ENCODE measurements around the gene DNAJC18. TPM values are rescaled to one million over a fixed set of nuclear protein-coding genes. Genes with fewer than 3 reads are reported as not detected.

Gene DNAJC18
- total RNA-seq, 2 experiments from 2014 or later: 54.1 to 56.0 TPM

DNA sequence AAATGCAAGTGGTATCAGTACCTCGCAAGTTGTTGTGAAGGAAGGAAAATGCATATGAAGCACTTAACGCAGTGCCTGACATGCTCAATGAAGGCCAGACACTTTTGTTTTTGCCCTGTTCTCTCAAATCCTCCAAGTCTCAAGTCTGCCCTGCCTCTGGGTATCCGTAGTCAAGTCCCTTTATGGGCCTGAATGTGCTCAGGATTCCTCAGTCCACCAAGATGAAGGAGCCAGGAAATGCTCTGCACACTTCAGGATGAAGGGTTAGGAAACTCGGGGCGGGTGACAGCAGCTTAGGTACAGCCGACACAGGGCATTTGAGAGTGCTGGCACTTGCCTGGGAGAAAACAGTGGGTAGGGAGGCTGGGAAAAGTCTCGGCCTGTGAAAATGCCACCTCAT is 21.9 kb upstream of the DNAJC18 start:
- CTCF ChIA-PET: interaction anchor here (1.1 to 2.7 kb wide), 3 partner anchors 12 to 39 kb away, joined by 3 to 10 read pairs (median 3); no protein-coding TSS in a partner anchor
- H3K27ac Mint-ChIP-seq: peak overlapping the region; percentile 97

DNA sequence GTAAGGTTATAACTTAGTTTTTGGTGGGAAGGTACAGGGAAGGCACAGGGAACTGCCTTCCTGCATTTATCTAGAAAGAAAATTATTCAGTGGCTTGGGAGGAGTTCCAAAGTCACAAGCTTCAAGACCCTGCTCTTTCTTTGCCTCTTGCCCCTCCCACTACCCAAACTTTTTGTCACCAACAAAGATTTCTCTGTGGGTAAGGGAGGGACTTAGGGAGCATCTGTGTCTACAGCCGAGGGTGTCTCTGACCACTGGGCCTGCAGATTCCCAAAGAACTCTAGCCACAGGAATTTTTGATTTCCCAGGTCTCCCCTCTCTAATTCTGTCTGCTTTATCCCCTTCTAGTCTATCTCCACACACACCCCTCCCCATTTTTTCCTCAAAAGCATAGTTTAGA is 21.1 kb upstream of the DNAJC18 start:
- peaks cover 53% of the 10 kb centered on the region for H3K4me1 Mint-ChIP-seq (ENCODE audit: low read depth)
- H3K9me3 Mint-ChIP-seq: no peaks in the 10 kb centered on the region
- H3K27ac Mint-ChIP-seq: peak overlapping the region; percentile 97
- ChIA-PET CTCF (interaction anchor here (0.9 to 4.9 kb wide), 8 partner anchors 12 to 51 kb away, joined by 3 to 29 read pairs (median 8); partner anchors contain the start of genes DNAJC18 and STING1), POLR2A (interaction anchor here (0.7 to 4.1 kb wide), 10 partner anchors 11 to 46 kb away, joined by 3 to 52 read pairs (median 19); partner anchors contain the start of genes DNAJC18, SMIM33 and STING1)
- no peaks in the 10 kb centered on the region for H3K36me3 Mint-ChIP-seq
- no peaks in the 10 kb centered on the region for H3K27me3 Mint-ChIP-seq
- H3K4me3 Mint-ChIP-seq: peak overlapping the region; percentile 22
- intact Hi-C loops (cut with micrococcal nuclease): no loop called here
- DNase-seq: no peak

More for the DNA sequence above, 21.9 kb upstream of the DNAJC18 start:
- H3K9me3 Mint-ChIP-seq: no peaks in the 10 kb centered on the region
- intact Hi-C loops (cut with micrococcal nuclease): no loop called here
- no peak for DNase-seq
- POLR2A ChIA-PET: interaction anchor here (1.3 to 4.1 kb wide), 4 partner anchors 10 to 24 kb away, joined by 4 to 37 read pairs (median 8); partner anchors contain the start of genes DNAJC18, SMIM33 and STING1
- H3K36me3 Mint-ChIP-seq: no peaks in the 10 kb centered on the region
- H3K27me3 Mint-ChIP-seq: no peaks in the 10 kb centered on the region
- H3K4me3 Mint-ChIP-seq: no peak overlapping the region
- peaks cover 52% of the 10 kb centered on the region for H3K4me1 Mint-ChIP-seq (ENCODE audit: low read depth)

DNA sequence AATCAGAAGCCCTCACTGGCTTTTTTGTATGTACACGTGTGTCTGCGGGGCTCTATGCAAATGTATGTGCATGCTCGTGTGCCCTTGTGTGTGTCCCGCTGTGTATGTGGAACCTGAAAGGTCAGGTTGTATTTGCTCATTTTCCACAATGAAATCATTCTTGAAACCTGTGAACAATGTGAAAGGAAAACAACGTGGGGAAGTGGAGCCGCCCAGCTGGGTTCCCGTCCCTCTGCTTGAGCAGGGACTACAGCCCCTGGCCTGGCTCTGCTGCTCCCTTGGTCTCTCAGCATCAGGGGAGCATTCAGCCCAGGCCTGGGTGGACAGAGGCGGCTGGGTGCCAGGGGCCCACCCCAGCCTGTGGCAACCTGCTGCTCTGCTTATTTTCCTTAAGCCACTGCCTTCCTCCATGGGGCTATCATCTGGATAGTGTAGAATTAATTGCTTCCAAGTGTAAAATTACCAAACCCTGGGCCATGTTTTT is 20.2 kb upstream of the DNAJC18 start:
- intact Hi-C loops (cut with micrococcal nuclease): loop anchor here (1.0 to 2.0 kb wide), 6 partner anchors 9 to 44 kb away; partner anchors contain the start of gene STING1
- Mint-ChIP-seq H3K4me3 (peak overlapping the region; percentile 56), H3K27ac (peak overlapping the region; percentile 97), H3K36me3 (no peaks in the 10 kb centered on the region), H3K4me1 (ENCODE audit: low read depth) (peaks cover 58% of the 10 kb centered on the region), H3K27me3 (no peaks in the 10 kb centered on the region), H3K9me3 (no peaks in the 10 kb centered on the region)
- DNase-seq: peak; percentile 81
- CTCF ChIA-PET: interaction anchor here (0.9 to 4.9 kb wide), 11 partner anchors 11 to 52 kb away, joined by 3 to 29 read pairs (median 6); partner anchors contain the start of genes DNAJC18, SMIM33 and STING1
- POLR2A ChIA-PET: interaction anchor here (0.7 to 4.1 kb wide), 13 partner anchors 11 to 45 kb away, joined by 3 to 52 read pairs (median 8); partner anchors contain the start of genes DNAJC18, SMIM33 and STING1

DNA sequence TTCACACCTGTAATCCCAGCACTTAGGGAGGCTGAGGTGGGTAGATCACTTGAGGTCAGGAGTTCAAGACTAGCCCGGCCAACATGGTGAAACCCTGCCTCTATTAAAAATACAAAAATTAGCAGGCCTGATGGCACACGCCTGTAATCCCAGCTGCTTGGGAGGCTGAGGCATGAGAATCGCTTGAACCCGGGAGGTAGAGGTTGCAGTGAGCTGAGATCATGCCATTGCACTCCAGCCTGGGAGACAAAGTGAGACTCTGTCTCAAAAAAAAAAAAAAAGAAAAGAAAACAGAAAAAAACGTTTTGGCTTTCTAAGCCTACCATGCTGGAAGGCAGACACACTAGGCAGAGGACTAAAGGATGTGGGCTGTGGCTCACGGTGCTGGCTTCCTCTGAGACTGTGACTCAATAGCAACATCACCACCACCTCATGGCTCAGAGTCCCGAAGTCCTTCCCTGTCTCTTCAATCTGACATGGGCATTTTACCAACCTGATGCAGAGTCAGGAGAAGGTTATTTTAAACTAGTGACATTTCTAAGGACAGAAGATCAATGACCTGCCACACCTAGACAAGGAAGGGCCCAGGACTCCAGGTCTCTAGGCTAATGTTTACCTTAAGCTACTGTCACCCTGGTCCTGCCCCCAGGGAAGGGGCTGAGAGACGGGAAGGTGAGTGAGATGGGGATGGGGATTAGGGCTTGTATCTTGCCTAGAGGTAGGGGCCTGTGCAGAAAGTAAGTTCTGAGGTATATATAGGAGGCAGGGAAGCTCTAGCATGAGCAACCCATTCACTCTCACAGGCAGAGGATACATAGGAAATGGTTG is 19.5 kb upstream of the DNAJC18 start:
- Mint-ChIP-seq H3K36me3 (no peaks in the 10 kb centered on the region), H3K27ac (peak overlapping the region; percentile 97), H3K27me3 (no peaks in the 10 kb centered on the region), H3K9me3 (no peaks in the 10 kb centered on the region), H3K4me1 (ENCODE audit: low read depth) (peaks cover 65% of the 10 kb centered on the region), H3K4me3 (peak overlapping the region; percentile 56)
- ChIA-PET POLR2A (interaction anchor here (0.7 to 4.1 kb wide), 15 partner anchors 10 to 103 kb away, joined by 3 to 52 read pairs (median 5); partner anchors contain the start of genes DNAJC18, SMIM33, STING1 and UBE2D2), CTCF (interaction anchor here (0.6 to 4.9 kb wide), 13 partner anchors 11 to 53 kb away, joined by 3 to 29 read pairs (median 5); partner anchors contain the start of genes DNAJC18, SMIM33 and STING1)
- DNase-seq: peak; percentile 90
- intact Hi-C loops (cut with micrococcal nuclease): loop anchor here (1.0 to 2.0 kb wide), 7 partner anchors 10 to 43 kb away; partner anchors contain the start of genes DNAJC18 and STING1

DNA sequence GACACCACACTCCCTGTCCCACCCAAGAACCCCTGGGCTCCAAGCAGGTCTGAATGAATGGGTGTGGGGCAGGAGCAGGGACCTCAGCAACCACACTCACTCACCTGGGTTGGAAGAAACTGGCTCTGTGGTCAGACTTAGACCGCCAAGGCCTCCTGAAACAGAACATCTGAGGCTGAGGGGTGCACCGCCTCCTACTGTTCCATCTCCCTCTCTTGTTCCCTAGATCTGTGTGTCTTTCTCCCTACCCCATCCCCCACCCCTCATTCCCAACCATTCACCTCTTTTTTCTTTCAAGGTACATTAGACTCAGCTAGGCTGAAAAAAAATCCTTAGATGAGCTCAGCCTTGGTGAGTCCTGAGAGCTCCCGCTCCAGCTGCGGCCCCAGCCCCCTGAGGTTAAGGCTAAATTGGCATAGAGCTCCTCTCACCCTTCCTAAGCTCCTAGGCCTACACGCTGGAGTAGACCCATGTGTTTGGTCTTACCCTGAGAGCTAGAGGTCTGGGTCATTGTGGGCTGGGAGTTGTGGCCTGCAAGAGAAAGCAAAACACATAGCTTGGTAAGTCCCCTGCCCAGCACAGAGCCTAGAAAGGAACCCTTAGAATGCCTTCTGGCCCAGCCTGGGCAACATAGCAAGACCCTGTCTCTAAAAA is 18.5 kb upstream of the DNAJC18 start:
- peaks cover 69% of the 10 kb centered on the region for H3K4me1 Mint-ChIP-seq (ENCODE audit: low read depth)
- intact Hi-C loops (cut with micrococcal nuclease): loop anchor here (1.0 to 2.0 kb wide), 2 partner anchors 15 to 18 kb away; partner anchors contain the start of gene DNAJC18
- no peaks in the 10 kb centered on the region for H3K9me3 Mint-ChIP-seq
- no peaks in the 10 kb centered on the region for H3K36me3 Mint-ChIP-seq
- no peaks in the 10 kb centered on the region for H3K27me3 Mint-ChIP-seq
- ChIA-PET POLR2A (interaction anchor here (0.9 to 4.1 kb wide), 10 partner anchors 10 to 104 kb away, joined by 3 to 52 read pairs (median 14); partner anchors contain the start of genes DNAJC18, STING1 and UBE2D2), CTCF (interaction anchor here (0.6 to 4.9 kb wide), 8 partner anchors 10 to 60 kb away, joined by 3 to 29 read pairs (median 5); partner anchors contain the start of gene DNAJC18)
- peak overlapping the region; percentile 97 for H3K27ac Mint-ChIP-seq
- no peak overlapping the region for H3K4me3 Mint-ChIP-seq
- peak; percentile 69 for DNase-seq

DNA sequence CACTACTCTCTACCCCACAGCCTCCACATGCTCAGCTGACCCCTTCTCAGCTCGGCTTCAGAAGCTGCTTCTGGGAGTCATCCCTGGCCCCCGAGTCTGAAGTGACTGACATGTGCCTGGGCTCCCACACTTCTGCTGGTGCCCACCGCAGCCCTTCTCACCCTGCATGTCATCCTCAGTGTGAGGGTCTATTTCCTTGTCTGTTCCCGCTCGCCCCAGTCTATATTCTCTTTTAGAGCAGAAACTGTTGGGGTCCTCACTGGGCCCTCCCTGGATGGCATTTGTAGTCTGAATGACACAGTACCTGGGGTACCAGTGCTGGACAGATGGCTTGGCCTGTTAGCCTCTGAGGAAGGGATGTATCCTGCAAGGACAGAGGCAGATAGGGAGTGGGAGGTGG is 17.9 kb upstream of the DNAJC18 start:
- peak overlapping the region; percentile 97 for H3K27ac Mint-ChIP-seq
- no peak overlapping the region for H3K4me3 Mint-ChIP-seq
- POLR2A ChIA-PET: interaction anchor here (1.1 to 4.1 kb wide), 5 partner anchors 9 to 25 kb away, joined by 3 to 52 read pairs (median 33); partner anchors contain the start of gene STING1
- no peaks in the 10 kb centered on the region for H3K36me3 Mint-ChIP-seq
- H3K4me1 Mint-ChIP-seq (ENCODE audit: low read depth): peaks cover 69% of the 10 kb centered on the region
- no peak for DNase-seq
- no peaks in the 10 kb centered on the region for H3K9me3 Mint-ChIP-seq
- intact Hi-C loops (cut with micrococcal nuclease): no loop called here
- no peaks in the 10 kb centered on the region for H3K27me3 Mint-ChIP-seq
- CTCF ChIA-PET: interaction anchor here (0.5 to 4.9 kb wide), 8 partner anchors 9 to 60 kb away, joined by 3 to 29 read pairs (median 5); partner anchors contain the start of gene DNAJC18

DNA sequence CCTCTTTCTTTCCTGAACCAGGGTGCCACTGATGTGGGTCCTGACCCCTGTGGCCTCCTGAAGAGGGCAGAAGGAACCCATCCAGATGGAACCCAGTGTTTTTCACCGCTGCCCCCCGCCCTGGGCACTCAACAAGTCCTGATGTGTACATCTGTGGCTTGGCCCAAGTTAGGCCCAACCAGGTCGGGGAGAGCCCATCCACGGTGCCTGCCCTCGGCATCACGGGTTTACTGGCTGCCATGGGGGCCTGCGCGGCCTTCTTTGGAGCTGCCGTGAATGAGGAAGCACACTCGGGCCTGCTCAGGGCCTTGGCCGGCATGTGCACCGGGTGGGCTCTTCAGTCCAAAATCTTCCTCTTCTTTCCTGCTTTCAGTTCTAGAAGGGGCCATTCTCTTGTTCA is 17.5 kb upstream of the DNAJC18 start:
- POLR2A ChIA-PET: interaction anchor here (1.2 kb wide), 1 partner anchor 9 kb away, joined by 9 read pairs; no protein-coding TSS in a partner anchor
- intact Hi-C loops (cut with micrococcal nuclease): no loop called here
- no peak overlapping the region for H3K4me3 Mint-ChIP-seq

DNA sequence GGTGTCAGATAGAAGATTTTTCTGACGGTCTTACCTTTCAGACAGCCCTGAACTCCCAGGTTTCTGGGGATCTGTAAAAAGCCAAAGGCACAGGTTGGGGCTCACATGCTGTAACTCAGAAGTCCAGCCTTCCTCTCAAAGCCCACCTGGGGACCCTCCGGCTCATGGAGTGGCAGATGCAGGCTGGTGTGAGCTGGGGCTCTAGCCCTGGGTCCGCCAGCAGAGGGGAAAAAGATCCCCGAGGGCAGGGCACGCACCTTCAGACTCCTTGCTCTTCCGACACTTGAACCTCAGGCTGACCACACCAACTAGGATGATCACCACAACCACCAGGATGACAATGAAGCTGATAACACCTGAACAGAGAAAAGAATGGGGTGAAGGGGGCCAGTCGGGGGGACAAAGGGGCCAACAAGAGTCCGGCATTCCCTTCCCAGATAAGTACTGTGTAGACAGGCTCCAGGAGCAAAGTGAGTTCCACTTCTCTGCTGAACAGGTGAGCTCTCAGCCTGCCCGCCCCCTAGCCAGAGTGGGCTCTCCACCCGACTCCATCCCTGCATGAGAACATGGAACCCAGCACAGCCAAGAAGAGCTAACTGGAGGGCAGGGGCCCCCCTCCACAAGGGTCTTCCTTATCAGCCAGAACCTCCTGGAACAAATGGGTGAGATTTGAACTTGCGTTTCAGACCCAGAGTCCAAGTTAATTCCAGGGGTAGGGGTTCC is 15.4 kb upstream of the DNAJC18 start:
- intact Hi-C loops (cut with micrococcal nuclease): no loop called here
- Mint-ChIP-seq H3K9me3 (no peaks in the 10 kb centered on the region), H3K36me3 (no peaks in the 10 kb centered on the region), H3K4me3 (no peak overlapping the region), H3K27ac (peak overlapping the region; percentile 8), H3K4me1 (ENCODE audit: low read depth) (peaks cover 48% of the 10 kb centered on the region), H3K27me3 (no peaks in the 10 kb centered on the region)
- POLR2A ChIA-PET: interaction anchor here (1.5 to 1.6 kb wide), 2 partner anchors 17 to 28 kb away, joined by 5 to 6 read pairs; partner anchors contain the start of gene STING1
- CTCF ChIA-PET: interaction anchor here (0.7 kb wide), 1 partner anchor 59 kb away, joined by 3 read pairs; no protein-coding TSS in a partner anchor
- peak; percentile 7 for DNase-seq

More for the DNA sequence above, 17.5 kb upstream of the DNAJC18 start:
- peaks cover 69% of the 10 kb centered on the region for H3K4me1 Mint-ChIP-seq (ENCODE audit: low read depth)
- H3K9me3 Mint-ChIP-seq: no peaks in the 10 kb centered on the region
- no peaks in the 10 kb centered on the region for H3K36me3 Mint-ChIP-seq
- peak; percentile 10 for DNase-seq
- H3K27me3 Mint-ChIP-seq: no peaks in the 10 kb centered on the region
- CTCF ChIA-PET: interaction anchor here (0.5 to 4.9 kb wide), 5 partner anchors 12 to 61 kb away, joined by 3 to 29 read pairs (median 5); partner anchors contain the start of gene DNAJC18
- H3K27ac Mint-ChIP-seq: no peak overlapping the region

DNA sequence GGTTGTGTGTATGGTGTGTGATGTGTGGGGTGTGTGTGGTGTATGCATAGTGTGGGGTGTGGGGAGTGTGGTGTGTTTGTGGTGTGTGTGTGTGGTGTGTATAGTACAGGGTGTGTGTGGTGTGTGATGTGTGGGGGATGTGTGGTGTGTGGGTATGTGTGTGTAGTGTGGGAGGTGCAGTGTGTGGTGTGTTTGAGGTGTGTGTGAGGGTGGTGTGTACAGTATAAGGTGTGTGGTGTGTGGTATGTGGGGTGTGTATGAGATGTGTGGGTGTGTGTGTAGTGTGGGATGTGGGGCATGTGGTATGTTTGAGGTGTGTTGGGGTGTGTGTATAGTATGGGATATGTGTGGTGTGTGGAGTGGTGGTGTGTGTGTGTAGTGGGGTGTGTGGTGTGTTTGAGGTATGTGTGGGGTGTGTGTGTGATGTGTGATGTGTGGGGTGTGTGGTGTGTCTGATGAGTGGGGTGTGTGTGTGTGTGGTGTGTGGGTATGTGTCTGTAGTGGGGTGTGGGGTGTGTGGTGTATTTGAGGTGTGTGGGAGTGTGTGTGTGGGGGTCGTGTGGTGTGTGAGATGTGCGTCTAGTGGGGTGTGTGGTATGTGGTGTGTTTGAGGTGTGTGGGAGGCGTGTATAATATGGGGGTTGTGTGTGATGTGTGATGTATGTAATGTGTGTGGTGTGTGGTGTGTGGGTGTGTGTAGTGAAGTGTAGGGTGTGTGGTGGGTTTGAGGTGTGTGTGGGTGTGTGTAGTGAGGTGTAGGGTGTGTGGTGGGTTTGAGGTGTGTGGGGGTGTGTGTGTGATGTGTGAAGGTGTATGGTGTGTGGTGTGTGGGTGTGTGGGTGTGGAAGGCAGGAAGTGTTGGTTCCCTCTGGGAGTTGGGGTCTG is 14.6 kb upstream of the DNAJC18 start:
- intact Hi-C loops (cut with micrococcal nuclease): no loop called here
- ChIA-PET CTCF (no interaction called here), POLR2A (no interaction called here)
- Mint-ChIP-seq H3K27me3 (no peaks in the 10 kb centered on the region), H3K4me1 (ENCODE audit: low read depth) (peaks cover 43% of the 10 kb centered on the region), H3K27ac (peak overlapping the region; percentile 70), H3K9me3 (no peaks in the 10 kb centered on the region), H3K36me3 (peaks cover 2% of the 10 kb centered on the region), H3K4me3 (no peak overlapping the region)
- peak; percentile 28 for DNase-seq

Data from activated CD4-positive, alpha-beta memory T cell treated with anti-CD3 and anti-CD28 coated beads for 36 hours (primary cell).